Stimulated activated naive B cell treated with anti-CD40 and anti-IgM and Interleukin-4, amounts not matched to agents 10 μg/mL and 1 μg/mL and 100 μg/mL, for 72 hours (primary cell): ENCODE data around the gene UCHL1.

Source experiments
- ATAC-seq, 2 donors: fragments of 150-1000 bp; cut with Tn5 transposase; replicated peaks; 2 replicates each; pipeline ENCODE4 v1.10.0; 2021; ENCODE audit warnings: moderate library complexity in 1 of 2
- DNase-seq: peaks from one replicate; pipeline ENCODE4 v3.0.0; 2021
- H3K27ac Mint-ChIP-seq: one replicate; pipeline ENCODE4 v1.8.0; 2022; ENCODE audit warnings: mild to moderate bottlenecking, mixed read lengths
- H3K27me3 Mint-ChIP-seq, 2 donors: one replicate each; pipeline ENCODE4 v1.8.0; 2022; ENCODE audit warnings: mixed read lengths in 2 of 2
- H3K36me3 Mint-ChIP-seq, 2 donors: one replicate each; pipeline ENCODE4 v1.8.0; 2022; ENCODE audit warnings: mixed read lengths in 2 of 2, mild to moderate bottlenecking in 1 of 2
- H3K4me1 Mint-ChIP-seq, 2 donors: one replicate each; pipeline ENCODE4 v1.8.0; 2022; ENCODE audit warnings: mixed read lengths in 2 of 2, mild to moderate bottlenecking in 1 of 2
- H3K4me3 Mint-ChIP-seq, 2 donors: one replicate each; pipeline ENCODE4 v1.8.0; 2022; ENCODE audit warnings: mild to moderate bottlenecking in 2 of 2, mixed read lengths in 2 of 2, moderate library complexity in 1 of 2
- H3K9me3 Mint-ChIP-seq, 2 donors: one replicate each; pipeline ENCODE4 v1.8.0; 2022; ENCODE audit warnings: mixed read lengths in 2 of 2, mild to moderate bottlenecking in 1 of 2

Gene UCHL1

GRCh38 chr4:41256740-41257256, at the start of gene UCHL1:
Gene UCHL1, plus strand, starts transcription at chr4:41256928. Its CDS starts 49 bp downstream, at chr4:41256977.
- ATAC-seq (peak; percentile 45 to 48), DNase-seq (no peak)
- Mint-ChIP-seq H3K27me3 (peaks cover 39 to 40% of the 10 kb centered on the region in 2 donors), H3K36me3 (no peaks in the 10 kb centered on the region), H3K4me1 (peaks cover 8 to 14% of the 10 kb centered on the region in 2 donors), H3K27ac (no peak within 1 kb of the TSS), H3K4me3 (peak within 1 kb of the TSS; percentile 71 to 77), H3K9me3 (no peaks in the 10 kb centered on the region)

GRCh38 chr4:41207291-41207831, 49.4 kb upstream of the UCHL1 start:
- Mint-ChIP-seq H3K9me3 (no peaks in the 10 kb centered on the region), H3K27ac (no peak overlapping the region), H3K36me3 (no peaks in the 10 kb centered on the region), H3K27me3 (peaks cover 25 to 65% of the 10 kb centered on the region in 2 donors), H3K4me3 (no peak overlapping the region), H3K4me1 (no peaks in the 10 kb centered on the region)
- ATAC-seq (no peak), DNase-seq (no peak)

- DNase-seq (no peak), ATAC-seq (no peak)
- Mint-ChIP-seq H3K36me3 (no peaks in the 10 kb centered on the region), H3K27ac (no peak overlapping the region), H3K4me3 (no peak overlapping the region), H3K4me1 (peaks cover 3 to 10% of the 10 kb centered on the region in 2 donors), H3K27me3 (peaks cover 30 to 74% of the 10 kb centered on the region in 2 donors), H3K9me3 (no peaks in the 10 kb centered on the region)
Measured at GRCh38 chr4:41209187-41209586, 47.5 kb upstream of the UCHL1 start.

- peaks cover 36 to 75% of the 10 kb centered on the region in 2 donors for H3K27me3 Mint-ChIP-seq
- H3K36me3 Mint-ChIP-seq = no peaks in the 10 kb centered on the region
- H3K4me1 Mint-ChIP-seq = peaks cover 5 to 14% of the 10 kb centered on the region in 2 donors
- DNase-seq (no peak), ATAC-seq (no peak)
- H3K9me3 Mint-ChIP-seq = no peaks in the 10 kb centered on the region
- no peak overlapping the region for H3K4me3 Mint-ChIP-seq
- H3K27ac Mint-ChIP-seq = no peak overlapping the region
Measured at GRCh38 chr4:41209901-41210300, 46.8 kb upstream of the UCHL1 start.

GRCh38 chr4:41211951-41212615, 44.6 kb upstream of the UCHL1 start:
- Mint-ChIP-seq H3K27me3 (peaks cover 53 to 87% of the 10 kb centered on the region in 2 donors), H3K36me3 (no peaks in the 10 kb centered on the region), H3K27ac (no peak overlapping the region), H3K9me3 (no peaks in the 10 kb centered on the region), H3K4me3 (no peak overlapping the region), H3K4me1 (peaks cover 13 to 21% of the 10 kb centered on the region in 2 donors)
- no peak for DNase-seq
- ATAC-seq = no peak

GRCh38 chr4:41212616-41213203, 44.0 kb upstream of the UCHL1 start:
- H3K4me3 Mint-ChIP-seq = no peak overlapping the region
- no peaks in the 10 kb centered on the region for H3K9me3 Mint-ChIP-seq
- H3K36me3 Mint-ChIP-seq = no peaks in the 10 kb centered on the region
- peaks cover 58 to 88% of the 10 kb centered on the region in 2 donors for H3K27me3 Mint-ChIP-seq
- no peak overlapping the region for H3K27ac Mint-ChIP-seq
- ATAC-seq (no peak), DNase-seq (no peak)
- H3K4me1 Mint-ChIP-seq = peaks cover 13 to 21% of the 10 kb centered on the region in 2 donors

GRCh38 chr4:41213625-41214135, 43.0 kb upstream of the UCHL1 start:
- Mint-ChIP-seq H3K4me3 (peak overlapping the region; percentile 86 to 87), H3K36me3 (no peaks in the 10 kb centered on the region), H3K4me1 (peaks cover 13 to 21% of the 10 kb centered on the region in 2 donors), H3K9me3 (no peaks in the 10 kb centered on the region), H3K27ac (no peak overlapping the region), H3K27me3 (peaks cover 55 to 82% of the 10 kb centered on the region in 2 donors)
- no peak for DNase-seq
- peak; percentile 5 to 13 for ATAC-seq

- ATAC-seq (peak; percentile 72), DNase-seq (peak; percentile 24)
- H3K4me1 Mint-ChIP-seq = peaks cover 13 to 21% of the 10 kb centered on the region in 2 donors
- H3K36me3 Mint-ChIP-seq = no peaks in the 10 kb centered on the region
- peaks cover 53 to 80% of the 10 kb centered on the region in 2 donors for H3K27me3 Mint-ChIP-seq
- no peaks in the 10 kb centered on the region for H3K9me3 Mint-ChIP-seq
- H3K27ac Mint-ChIP-seq = no peak within 1 kb of the TSS
- peak within 1 kb of the TSS; percentile 86 to 87 for H3K4me3 Mint-ChIP-seq
Measured at GRCh38 chr4:41214136-41214824, 42.4 kb upstream of the UCHL1 start, which contains the start of gene APBB2. Gene APBB2, minus strand, starts transcription at chr4:41214542. Its CDS starts 181,288 bp downstream, at chr4:41033254.

GRCh38 chr4:41214825-41215146, 41.9 kb upstream of the UCHL1 start:
- Mint-ChIP-seq H3K27me3 (peaks cover 57 to 80% of the 10 kb centered on the region in 2 donors), H3K36me3 (no peaks in the 10 kb centered on the region), H3K4me1 (peaks cover 13 to 21% of the 10 kb centered on the region in 2 donors), H3K27ac (no peak overlapping the region), H3K4me3 (peak overlapping the region; percentile 58 to 64), H3K9me3 (no peaks in the 10 kb centered on the region)
- ATAC-seq (no peak), DNase-seq (no peak)

- no peak overlapping the region for H3K27ac Mint-ChIP-seq
- no peaks in the 10 kb centered on the region for H3K9me3 Mint-ChIP-seq
- ATAC-seq (no peak), DNase-seq (no peak)
- no peaks in the 10 kb centered on the region for H3K36me3 Mint-ChIP-seq
- peaks cover 61 to 80% of the 10 kb centered on the region in 2 donors for H3K27me3 Mint-ChIP-seq
- peaks cover 13 to 21% of the 10 kb centered on the region in 2 donors for H3K4me1 Mint-ChIP-seq
- H3K4me3 Mint-ChIP-seq = peak overlapping the region; percentile 58 to 64
Measured at GRCh38 chr4:41215155-41215554, 41.6 kb upstream of the UCHL1 start.

- peaks cover 13 to 21% of the 10 kb centered on the region in 2 donors for H3K4me1 Mint-ChIP-seq
- ATAC-seq (no peak), DNase-seq (no peak)
- H3K36me3 Mint-ChIP-seq = no peaks in the 10 kb centered on the region
- peaks cover 67 to 86% of the 10 kb centered on the region in 2 donors for H3K27me3 Mint-ChIP-seq
- H3K4me3 Mint-ChIP-seq = peak overlapping the region; percentile 56 to 83
- H3K9me3 Mint-ChIP-seq = no peaks in the 10 kb centered on the region
- H3K27ac Mint-ChIP-seq = no peak overlapping the region
Measured at GRCh38 chr4:41215969-41216293, 40.8 kb upstream of the UCHL1 start.

GRCh38 chr4:41216294-41217019, 40.3 kb upstream of the UCHL1 start:
- H3K27ac Mint-ChIP-seq = peak overlapping the region; percentile 2
- peaks cover 13 to 21% of the 10 kb centered on the region in 2 donors for H3K4me1 Mint-ChIP-seq
- H3K27me3 Mint-ChIP-seq = peaks cover 71 to 89% of the 10 kb centered on the region in 2 donors
- no peaks in the 10 kb centered on the region for H3K36me3 Mint-ChIP-seq
- peak; percentile 46 for DNase-seq
- H3K9me3 Mint-ChIP-seq = no peaks in the 10 kb centered on the region
- H3K4me3 Mint-ChIP-seq = peak overlapping the region; percentile 78 to 83
- peak; percentile 57 to 60 for ATAC-seq

- peak overlapping the region; percentile 78 to 83 for H3K4me3 Mint-ChIP-seq
- no peak overlapping the region for H3K27ac Mint-ChIP-seq
- DNase-seq (no peak), ATAC-seq (no peak)
- H3K4me1 Mint-ChIP-seq = peaks cover 13 to 21% of the 10 kb centered on the region in 2 donors
- peaks cover 67 to 84% of the 10 kb centered on the region in 2 donors for H3K27me3 Mint-ChIP-seq
- no peaks in the 10 kb centered on the region for H3K9me3 Mint-ChIP-seq
- H3K36me3 Mint-ChIP-seq = no peaks in the 10 kb centered on the region
Measured at GRCh38 chr4:41217020-41217333, 39.8 kb upstream of the UCHL1 start.

GRCh38 chr4:41217374-41217773, 39.4 kb upstream of the UCHL1 start:
- ATAC-seq (no peak), DNase-seq (no peak)
- Mint-ChIP-seq H3K9me3 (no peaks in the 10 kb centered on the region), H3K27me3 (peaks cover 65 to 80% of the 10 kb centered on the region in 2 donors), H3K27ac (no peak overlapping the region), H3K4me1 (peaks cover 13 to 21% of the 10 kb centered on the region in 2 donors), H3K36me3 (no peaks in the 10 kb centered on the region), H3K4me3 (no peak overlapping the region)
